K562 (cell line): ENCODE measurements around the gene ABCC5. TPM values are rescaled to one million over a fixed set of nuclear protein-coding genes. Genes with fewer than 3 reads are reported as not detected.

Experiments used
- ARID1B ChIP-seq: fragments of 450-650 bp; IDR thresholded peaks from 2 replicates; pipeline ENCODE4 v1.6.1; 2016; ENCODE audit warnings: antibody characterized with exemption, mild to moderate bottlenecking, inconsistent platforms
- DMBX1 ChIP-seq: fragments of 250-450 bp; sonication (Bioruptor Pico); IDR thresholded peaks from 2 replicates; pipeline ENCODE4 v1.8.0; 2022; ENCODE audit warnings: inconsistent platforms, mild to moderate bottlenecking, moderate library complexity, borderline replicate concordance
- FOXM1 ChIP-seq, 2 experiments: fragments of 450-650 bp in 1 of 2; sonication (generic) in 1 of 2; formaldehyde crosslinking in 1 of 2; IDR thresholded peaks; 2 replicates each; pipeline versions ENCODE4 v1.6.1 to v1.9.0; 2017 to 2022; ENCODE audit warnings: low read depth in 2 of 2, mild to moderate bottlenecking in 2 of 2, missing genetic modification reagents in 1 of 2, moderate library complexity in 1 of 2
- MAFK ChIP-seq: IDR thresholded peaks from 2 replicates; pipeline ENCODE4 v1.6.1; 2011; ENCODE audit warnings: low read length, improper control_type of control experiment
- MTA1 ChIP-seq: fragments of 450-650 bp; IDR thresholded peaks from 2 replicates; pipeline ENCODE4 v1.6.1; 2017; ENCODE audit warnings: borderline replicate concordance
- REST ChIP-seq, 2 experiments: fragments of 450-650 bp; formaldehyde crosslinking in 1 of 2; IDR thresholded peaks; 2 replicates each; pipeline versions ENCODE4 v1.4.0 to v1.6.1; 2014 to 2020; ENCODE audit warnings: mild to moderate bottlenecking in 2 of 2, borderline replicate concordance in 1 of 2, low read depth in 1 of 2
- ZNF551 ChIP-seq: fragments of 250-450 bp; sonication (Bioruptor Pico); IDR thresholded peaks from 2 replicates; pipeline ENCODE4 v1.5.0; 2021; ENCODE audit warnings: mild to moderate bottlenecking, moderate library complexity
- polyA plus RNA-seq, 8 experiments: library from polyadenylated mRNA; depleted of rRNA in 4 of 8; stranded (reverse) in 5 of 8; unstranded in 3 of 8; fragments of >200 nt; fragmentation: Nextera tagmentation in 2 of 8; fragmentation: Illumina TruSeq in 1 of 8; extraction: Ambion mirVana in 2 of 8; extraction: Trizol in 1 of 8; gene quantifications; 2 replicates each; pipeline versions ENCODE4 v1.2.1 to v1.2.3, GENCODE V29; 2011 to 2014; ENCODE audit warnings: inconsistent platforms in 1 of 8, missing spikeins in 1 of 8
- total RNA-seq, 7 experiments: library from RNA; depleted of rRNA in 6 of 7; stranded (reverse); fragments of >200 nt in 6 of 7; fragmentation: Illumina TruSeq in 2 of 7; extraction: Trizol in 2 of 7; gene quantifications; 2 replicates each; pipeline versions ENCODE4 v1.2.1 to v1.2.3, GENCODE V29; 2011 to 2021; ENCODE audit warnings: low replicate concordance in 1 of 7
- TF ChIP-seq, protein P1 (sequence below): fragments of 450-650 bp; IDR thresholded peaks from 2 replicates; pipeline ENCODE4 v1.6.1; 2017; ENCODE audit warnings: antibody characterized with exemption
- TF ChIP-seq, protein P2 (sequence below): fragments of 200-800 bp; sonication (Bioruptor generic); IDR thresholded peaks from 2 replicates; pipeline ENCODE4 v1.6.1; 2017; ENCODE audit warnings: missing genetic modification characterization, missing compliant biosample characterization

Gene ABCC5
- total and polyA plus RNA-seq, 9 of the 15 experiments (the other 6 are each of a cell fraction or from before 2014, with no cell fraction given): 22.0 to 53.0 (median 41.9) TPM

GRCh38 chr3:183975981-183976662 is 41.6 kb downstream of the ABCC5 start (continued):
- TF ChIP-seq, protein P1, sequence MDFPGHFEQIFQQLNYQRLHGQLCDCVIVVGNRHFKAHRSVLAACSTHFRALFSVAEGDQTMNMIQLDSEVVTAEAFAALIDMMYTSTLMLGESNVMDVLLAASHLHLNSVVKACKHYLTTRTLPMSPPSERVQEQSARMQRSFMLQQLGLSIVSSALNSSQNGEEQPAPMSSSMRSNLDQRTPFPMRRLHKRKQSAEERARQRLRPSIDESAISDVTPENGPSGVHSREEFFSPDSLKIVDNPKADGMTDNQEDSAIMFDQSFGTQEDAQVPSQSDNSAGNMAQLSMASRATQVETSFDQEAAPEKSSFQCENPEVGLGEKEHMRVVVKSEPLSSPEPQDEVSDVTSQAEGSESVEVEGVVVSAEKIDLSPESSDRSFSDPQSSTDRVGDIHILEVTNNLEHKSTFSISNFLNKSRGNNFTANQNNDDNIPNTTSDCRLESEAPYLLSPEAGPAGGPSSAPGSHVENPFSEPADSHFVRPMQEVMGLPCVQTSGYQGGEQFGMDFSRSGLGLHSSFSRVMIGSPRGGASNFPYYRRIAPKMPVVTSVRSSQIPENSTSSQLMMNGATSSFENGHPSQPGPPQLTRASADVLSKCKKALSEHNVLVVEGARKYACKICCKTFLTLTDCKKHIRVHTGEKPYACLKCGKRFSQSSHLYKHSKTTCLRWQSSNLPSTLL: 0 out of 2 replicates have a peak, but pooled peaks have one; percentile 39
- TF ChIP-seq FOXM1 (IDR thresholded peaks at IDR 0.05; ENCODE audit: low read depth) (peak; percentile 44; the same call in 1 of the 2 replicates), FOXM1 (CRISPR knock-in tag; IDR thresholded peaks at IDR 0.05; ENCODE audit: low read depth) (no peak), MTA1 (peak; percentile 73; the same call in 1 of the 2 replicates), REST (IDR thresholded peaks at IDR 0.05; ENCODE audit: borderline replicate concordance) (0 out of 2 replicates have a peak, but pooled peaks have one; percentile 8), REST (CRISPR knock-in tag; IDR thresholded peaks at IDR 0.05; ENCODE audit: low read depth) (no peak), MAFK (peak; percentile 98), DMBX1 (peak; percentile 89), ZNF551 (CRISPR knock-in tag) (no peak), ARID1B (peak; percentile 79)
- TF ChIP-seq, protein P2, sequence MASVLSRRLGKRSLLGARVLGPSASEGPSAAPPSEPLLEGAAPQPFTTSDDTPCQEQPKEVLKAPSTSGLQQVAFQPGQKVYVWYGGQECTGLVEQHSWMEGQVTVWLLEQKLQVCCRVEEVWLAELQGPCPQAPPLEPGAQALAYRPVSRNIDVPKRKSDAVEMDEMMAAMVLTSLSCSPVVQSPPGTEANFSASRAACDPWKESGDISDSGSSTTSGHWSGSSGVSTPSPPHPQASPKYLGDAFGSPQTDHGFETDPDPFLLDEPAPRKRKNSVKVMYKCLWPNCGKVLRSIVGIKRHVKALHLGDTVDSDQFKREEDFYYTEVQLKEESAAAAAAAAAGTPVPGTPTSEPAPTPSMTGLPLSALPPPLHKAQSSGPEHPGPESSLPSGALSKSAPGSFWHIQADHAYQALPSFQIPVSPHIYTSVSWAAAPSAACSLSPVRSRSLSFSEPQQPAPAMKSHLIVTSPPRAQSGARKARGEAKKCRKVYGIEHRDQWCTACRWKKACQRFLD (CRISPR knock-in tag): peak; percentile 96
